GM19351 (cell line): ENCODE measurements around the gene PTGES3L.
"Not testable (repeated sequence)": the region's sequence is repeated elsewhere in the genome, so short reads cannot be mapped to it uniquely, and the experiment has no call there.

Experiments
- ATAC-seq: cut with Tn5 transposase; IDR thresholded peaks from one replicate; pipeline ENCODE4 v1.9.1; 2021; ENCODE audit warnings: mild to moderate bottlenecking, moderate library complexity; ENCODE audit not compliant: unreplicated experiment

PTGES3L gene

DNA sequence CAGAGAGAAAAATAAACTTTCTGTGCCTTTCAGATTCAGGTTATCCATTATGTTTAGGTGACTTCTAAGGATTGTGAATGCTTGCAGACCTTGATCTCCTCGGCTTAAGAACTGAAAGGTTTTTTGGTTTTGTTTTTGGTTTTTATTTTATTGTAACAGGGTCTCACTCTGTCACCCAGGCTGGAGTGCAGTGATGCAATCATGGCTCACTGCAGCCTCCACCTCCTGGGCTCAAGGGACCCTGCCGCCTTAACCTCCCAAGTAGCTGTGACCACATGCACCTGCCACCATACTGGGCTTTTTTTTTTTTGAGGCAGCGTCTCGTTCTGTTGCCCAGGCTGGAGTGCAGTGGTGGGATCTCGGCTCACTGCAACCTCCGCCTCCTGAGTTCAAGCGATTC, 56.4 kb downstream of the PTGES3L start:
- not testable (repeated sequence) for ATAC-seq

DNA sequence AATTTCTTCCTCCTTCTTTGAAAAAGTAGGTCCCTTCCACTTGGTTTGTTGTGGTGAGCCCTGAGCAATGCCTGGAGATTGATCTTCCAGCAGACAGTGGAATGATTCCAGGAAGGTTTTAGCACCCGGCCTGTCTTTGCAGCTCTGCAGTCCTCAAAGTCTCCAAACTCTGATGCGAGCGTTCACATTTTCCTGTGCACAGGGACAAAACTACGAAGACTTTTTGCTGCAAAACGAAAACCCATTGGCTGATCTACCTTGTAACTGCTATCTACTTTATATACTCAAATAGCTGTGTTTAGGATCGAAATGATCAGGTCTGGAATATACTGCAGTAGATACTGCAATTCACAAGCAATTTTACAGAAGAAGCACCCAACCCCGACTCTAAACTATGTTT, 57.6 kb downstream of the PTGES3L start:
- no peak for ATAC-seq

DNA sequence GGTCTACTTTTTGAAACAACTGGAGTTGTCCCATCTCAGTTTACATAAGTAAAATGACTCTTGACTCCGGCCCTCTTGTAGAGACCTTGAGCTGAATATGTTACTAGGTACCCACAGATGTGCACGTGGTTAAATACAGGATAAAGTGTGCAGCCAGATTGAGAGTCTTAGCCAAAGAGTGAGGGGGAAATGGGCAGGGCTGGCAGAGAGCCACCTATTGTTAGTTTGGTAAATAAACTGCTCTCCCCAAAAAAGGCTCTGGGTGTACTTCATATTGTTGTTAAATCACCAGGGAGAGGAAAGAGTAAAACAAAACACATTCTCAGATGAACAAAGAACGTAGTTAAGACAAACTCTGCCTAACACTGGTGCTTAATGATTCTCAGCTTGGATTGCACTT, 59.0 kb downstream of the PTGES3L start:
- ATAC-seq = no peak

GRCh38 chr17:42920106-42920900, 59.6 kb downstream of the PTGES3L start:
- no peak for ATAC-seq

GRCh38 chr17:42919522-42920077, 60.3 kb downstream of the PTGES3L start:
- ATAC-seq = not testable (repeated sequence)

DNA sequence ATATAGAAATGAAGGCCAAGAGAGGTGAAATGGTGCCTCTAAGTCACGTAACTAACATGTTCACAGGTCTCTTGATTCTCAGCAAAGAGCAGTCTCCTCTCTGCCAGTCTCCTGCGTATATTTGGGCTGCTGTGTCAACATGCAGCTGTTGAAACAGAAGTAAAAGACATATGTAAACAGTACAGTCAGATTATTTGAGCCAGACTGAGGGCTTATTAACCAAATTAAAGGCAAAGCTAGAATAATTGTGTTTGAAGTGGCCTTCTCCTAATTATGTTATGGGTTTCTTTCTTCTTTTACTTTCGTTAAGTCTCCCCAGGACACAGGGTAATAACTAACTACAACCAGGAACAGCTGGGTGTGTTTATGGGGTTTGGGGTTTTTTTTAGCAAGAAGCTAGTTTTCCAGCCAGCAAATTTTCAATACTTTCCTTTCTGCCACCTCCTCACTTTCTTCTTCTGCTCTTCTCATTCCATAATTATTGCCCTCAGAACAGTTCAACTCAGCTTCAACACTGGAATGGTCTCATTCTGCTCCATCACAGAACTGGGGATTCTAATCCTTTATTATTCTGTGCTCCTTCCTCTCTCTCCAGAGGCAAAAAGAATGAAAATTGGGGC, 60.9 kb downstream of the PTGES3L start:
- ATAC-seq = no peak
